Brain microvascular endothelial cell (primary cell): ENCODE data around the gene LRSAM1.

ENCODE experiments used
- DNase-seq: peaks from one replicate; pipeline ENCODE4 v3.0.0-alpha.2; 2020
- H3K27ac ChIP-seq: fragments of 250-450 bp; sonication (Bioruptor Pico); 2 replicates; pipeline ENCODE4 v1.5.1; 2020; ENCODE audit warnings: mild to moderate bottlenecking, moderate library complexity
- H3K27me3 ChIP-seq: fragments of 250-450 bp; sonication (Bioruptor Pico); replicated peaks from 2 replicates; pipeline ENCODE4 v1.5.1; 2020; ENCODE audit warnings: mild to moderate bottlenecking
- H3K36me3 ChIP-seq: fragments of 250-450 bp; sonication (Bioruptor Pico); replicated peaks from 2 replicates; pipeline ENCODE4 v1.5.1; 2020; ENCODE audit warnings: mild to moderate bottlenecking
- H3K4me3 ChIP-seq: 2 replicates; pipeline ENCODE4 v1.5.1; 2011; ENCODE audit warnings: low read depth, mild to moderate bottlenecking, control low read depth, low read length, moderate library complexity
- in situ Hi-C: cut with HindIII; loops from 2 replicates; pipeline ENCODE4 v1.10.0; 2017; ENCODE audit warnings: low sequenced_read_pairs, low pct_ligation_motif_present
- TF ChIP-seq, protein P1 (sequence below): IDR thresholded peaks from 2 replicates; pipeline ENCODE4 v1.5.1; 2011; ENCODE audit warnings: low read depth, mild to moderate bottlenecking, moderate library complexity, low read length, control low read depth, inconsistent platforms; ENCODE audit errors: missing control alignments

The LRSAM1 gene

DNA sequence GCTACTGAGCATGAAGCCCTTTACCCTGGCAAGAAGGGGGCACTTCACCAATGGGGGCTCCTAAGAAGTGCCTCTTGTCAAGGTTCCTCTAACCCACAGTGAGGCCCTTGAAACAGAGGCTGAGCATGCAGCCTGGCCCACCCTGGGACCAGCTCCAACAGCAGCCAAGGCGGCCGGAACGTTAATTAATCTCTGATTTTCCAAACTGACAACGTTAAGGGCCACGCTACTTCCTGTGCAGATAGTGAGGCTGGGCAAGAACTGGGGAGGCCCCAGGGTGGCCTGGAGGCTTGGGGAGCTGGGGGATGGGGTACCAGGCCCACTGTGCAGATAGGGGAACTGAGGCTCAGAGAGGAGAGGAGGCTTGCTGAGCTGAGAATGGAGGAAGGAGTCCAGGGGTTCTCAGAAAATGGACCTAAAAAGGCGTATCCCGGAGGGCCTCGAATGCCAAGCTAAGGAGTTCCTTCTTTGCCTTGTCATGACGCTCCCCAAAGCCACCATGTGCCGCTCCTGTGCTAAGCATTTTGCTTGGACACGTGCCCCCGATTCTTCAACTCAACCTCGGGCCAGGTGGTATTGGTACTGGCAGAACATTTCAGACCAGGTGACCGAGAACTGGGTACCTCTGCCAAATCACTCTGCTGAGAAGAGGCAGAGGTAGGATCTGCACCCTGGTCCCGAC lies 88.8 kb downstream of the LRSAM1 start:
- H3K36me3 ChIP-seq = peaks cover 18% of the 10 kb centered on the region
- in situ Hi-C loops = no loop called here
- H3K27me3 ChIP-seq = no peaks in the 10 kb centered on the region
- DNase-seq = no peak
- H3K4me3 ChIP-seq = no peak overlapping the region
- H3K27ac ChIP-seq = peak overlapping the region; percentile 72
- TF ChIP-seq, protein P1, sequence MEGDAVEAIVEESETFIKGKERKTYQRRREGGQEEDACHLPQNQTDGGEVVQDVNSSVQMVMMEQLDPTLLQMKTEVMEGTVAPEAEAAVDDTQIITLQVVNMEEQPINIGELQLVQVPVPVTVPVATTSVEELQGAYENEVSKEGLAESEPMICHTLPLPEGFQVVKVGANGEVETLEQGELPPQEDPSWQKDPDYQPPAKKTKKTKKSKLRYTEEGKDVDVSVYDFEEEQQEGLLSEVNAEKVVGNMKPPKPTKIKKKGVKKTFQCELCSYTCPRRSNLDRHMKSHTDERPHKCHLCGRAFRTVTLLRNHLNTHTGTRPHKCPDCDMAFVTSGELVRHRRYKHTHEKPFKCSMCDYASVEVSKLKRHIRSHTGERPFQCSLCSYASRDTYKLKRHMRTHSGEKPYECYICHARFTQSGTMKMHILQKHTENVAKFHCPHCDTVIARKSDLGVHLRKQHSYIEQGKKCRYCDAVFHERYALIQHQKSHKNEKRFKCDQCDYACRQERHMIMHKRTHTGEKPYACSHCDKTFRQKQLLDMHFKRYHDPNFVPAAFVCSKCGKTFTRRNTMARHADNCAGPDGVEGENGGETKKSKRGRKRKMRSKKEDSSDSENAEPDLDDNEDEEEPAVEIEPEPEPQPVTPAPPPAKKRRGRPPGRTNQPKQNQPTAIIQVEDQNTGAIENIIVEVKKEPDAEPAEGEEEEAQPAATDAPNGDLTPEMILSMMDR = no peak

DNA sequence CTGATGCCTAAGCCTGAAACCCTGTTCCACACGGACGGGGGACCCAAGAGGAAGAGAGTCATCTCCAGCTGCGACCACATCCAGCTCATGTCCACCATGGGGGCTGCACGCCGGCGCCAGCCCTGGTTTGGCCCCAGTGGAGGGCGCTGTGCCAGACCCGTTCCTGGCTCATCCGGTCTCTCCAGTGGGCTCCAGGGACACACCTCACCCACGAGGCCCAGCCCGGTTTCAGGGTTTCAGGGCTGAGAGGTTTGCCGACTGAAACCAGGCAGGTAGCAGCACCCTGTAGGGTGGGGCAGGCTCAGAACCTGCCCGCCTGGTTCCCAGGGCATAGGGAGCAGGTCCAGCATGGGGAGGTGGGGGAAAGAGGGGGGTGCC lies 89.3 kb downstream of the LRSAM1 start:
- TF ChIP-seq, protein P1 = peak; percentile 35
- Histone ChIP-seq H3K36me3 (peaks cover 15% of the 10 kb centered on the region), H3K27me3 (no peaks in the 10 kb centered on the region), H3K4me3 (no peak overlapping the region), H3K27ac (no peak overlapping the region)
- in situ Hi-C loops = no loop called here
- no peak for DNase-seq

DNA sequence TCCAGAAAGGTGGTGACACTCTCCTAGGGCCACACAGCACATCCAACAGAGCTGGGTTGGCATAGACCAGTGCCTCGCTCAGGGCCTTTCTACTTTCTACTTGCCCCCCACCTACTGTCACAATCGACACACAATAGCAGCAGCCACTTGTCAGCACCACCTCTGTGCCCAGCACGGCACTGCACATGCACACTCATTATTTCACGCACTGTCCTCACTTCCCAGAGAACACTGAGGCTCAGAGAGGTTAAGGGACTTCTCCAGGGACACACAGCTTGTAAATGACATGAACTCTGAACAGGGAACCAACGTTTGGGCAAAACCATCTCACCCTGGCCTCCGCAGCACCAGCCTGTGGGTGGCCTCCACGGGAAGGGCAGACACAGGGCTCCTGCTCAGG lies 89.9 kb downstream of the LRSAM1 start:
- DNase-seq = no peak
- in situ Hi-C loops = no loop called here
- Histone ChIP-seq H3K27ac (no peak overlapping the region), H3K36me3 (peaks cover 13% of the 10 kb centered on the region), H3K27me3 (no peaks in the 10 kb centered on the region), H3K4me3 (no peak overlapping the region)
- TF ChIP-seq, protein P1 = no peak

DNA sequence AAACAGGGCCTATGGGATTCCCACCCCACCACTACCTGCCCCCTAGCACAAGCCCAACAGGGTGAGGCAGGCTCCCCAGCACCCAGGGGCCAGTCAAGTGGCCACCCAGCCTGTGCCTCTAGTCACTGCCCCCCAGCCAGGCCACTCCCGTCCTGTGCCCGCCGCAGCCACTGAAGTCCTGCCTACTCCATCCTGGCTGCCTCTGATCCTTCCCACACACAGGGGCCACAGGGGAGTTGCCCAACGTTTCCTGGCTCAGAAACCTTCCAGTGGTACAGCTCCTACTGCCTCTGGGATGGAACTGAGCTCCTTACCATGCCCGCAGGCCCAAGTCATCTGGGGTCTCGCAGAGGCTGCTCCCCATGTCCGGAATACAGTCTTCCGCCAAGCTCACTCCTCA lies 90.6 kb downstream of the LRSAM1 start:
- TF ChIP-seq, protein P1 = no peak
- Histone ChIP-seq H3K36me3 (peaks cover 12% of the 10 kb centered on the region), H3K4me3 (no peak overlapping the region), H3K27me3 (no peaks in the 10 kb centered on the region), H3K27ac (peak overlapping the region; percentile 57)
- in situ Hi-C loops = no loop called here
- DNase-seq = no peak

DNA sequence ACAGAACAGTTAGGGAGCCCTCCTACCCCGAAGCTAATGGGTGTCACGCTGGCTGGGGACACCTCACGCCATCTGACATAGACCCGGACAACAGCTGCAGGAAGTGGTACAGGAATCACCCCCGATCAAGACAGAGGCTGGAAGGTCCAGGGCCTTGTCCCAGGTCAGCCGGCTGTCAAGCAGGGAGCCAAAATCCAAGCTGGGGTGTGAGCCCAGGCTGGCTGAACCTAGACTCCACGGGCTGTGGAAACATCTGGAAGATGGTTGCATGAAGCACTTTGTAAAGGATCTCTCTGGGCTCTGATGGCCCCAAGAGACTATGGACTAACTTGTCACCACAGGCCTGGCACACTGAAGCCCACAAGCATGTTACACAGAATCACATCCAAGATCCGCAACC lies 91.9 kb downstream of the LRSAM1 start:
- in situ Hi-C loops = no loop called here
- H3K4me3 ChIP-seq = no peak overlapping the region
- TF ChIP-seq, protein P1 = no peak
- peak overlapping the region; percentile 57 for H3K27ac ChIP-seq
- peaks cover 16% of the 10 kb centered on the region for H3K36me3 ChIP-seq
- H3K27me3 ChIP-seq = no peaks in the 10 kb centered on the region
- no peak for DNase-seq

DNA sequence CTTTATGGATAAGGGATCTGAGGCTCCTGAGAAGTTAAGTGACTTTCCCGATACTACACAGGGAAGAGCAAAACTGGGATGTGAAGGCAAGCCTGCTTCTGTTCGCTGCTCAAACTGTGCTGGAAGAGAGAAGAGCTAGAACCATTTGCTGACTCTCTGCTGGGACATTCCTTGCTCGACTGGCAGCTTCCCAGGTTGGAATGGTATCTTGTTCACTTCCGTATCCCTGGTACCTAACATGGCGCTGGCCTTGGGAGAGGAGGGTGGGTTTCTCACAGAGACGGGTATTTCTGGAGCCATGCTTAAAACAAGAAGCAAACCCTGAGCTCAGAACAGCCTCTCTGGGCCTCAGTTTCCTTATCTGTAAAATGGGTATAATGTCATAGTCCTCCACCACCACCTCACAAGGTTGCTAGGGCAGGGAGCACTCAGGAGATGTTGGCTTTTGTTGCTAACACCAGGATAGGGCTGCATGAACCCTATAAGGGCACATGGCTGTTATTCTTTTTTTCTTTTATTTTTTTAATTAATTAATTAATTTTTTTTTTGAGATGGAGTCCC lies 92.7 kb downstream of the LRSAM1 start:
- TF ChIP-seq, protein P1 = no peak
- in situ Hi-C loops = no loop called here
- no peak overlapping the region for H3K27ac ChIP-seq

More for the DNA sequence above, 92.7 kb downstream of the LRSAM1 start:
- Histone ChIP-seq H3K36me3 (peaks cover 22% of the 10 kb centered on the region), H3K4me3 (no peak overlapping the region), H3K27me3 (no peaks in the 10 kb centered on the region)
- no peak for DNase-seq
